Measurements from ENCODE around the gene BMPR1A. TPM values are rescaled to one million over a fixed set of nuclear protein-coding genes. Genes with fewer than 3 reads are reported as not detected.

Gene BMPR1A
- total and polyA plus RNA-seq, 9 of the 15 experiments (the other 6 are each of a cell fraction or from before 2014, with no cell fraction given), result 1.6 to 17.5 (median 9.1) TPM

- no peak overlapping the region for H3K9ac ChIP-seq (ENCODE audit: insufficient read depth in 1 of 2, low read depth in 2 of 2, low read length in 2 of 2)
- intact Hi-C loops (cut with micrococcal nuclease) (no loop called here), in situ Hi-C loops (cut with MboI) (no loop called here)
- H3K27me3 ChIP-seq (ENCODE audit: control insufficient read depth in 2 of 2, insufficient read depth in 2 of 2, low read length in 2 of 2), result no peaks in the 10 kb centered on the region
- H3K79me2 ChIP-seq (ENCODE audit: control insufficient read depth, insufficient read depth, low read length), result no peaks in the 10 kb centered on the region
- H3K4me2 ChIP-seq (ENCODE audit: insufficient read depth, low read length), result no peak overlapping the region
- no peak for DNase-seq (ENCODE audit: extremely low read depth in 1 of 4, low spot score in 3 of 4)
- no peak overlapping the region for H2AFZ ChIP-seq (ENCODE audit: low read depth, low read length)
- FAIRE-seq, result no peak
- POLR2A ChIA-PET, result no interaction called here
- no peak for TF ChIP-seq ZNF551 (CRISPR knock-in tag; IDR thresholded peaks at IDR 0.05)
- TF ChIP-seq KLF13 (tag; IDR thresholded peaks at IDR 0.05; ENCODE audit: borderline replicate concordance, low read depth), result no peak
- TF ChIP-seq ZNF197 (CRISPR knock-in tag; IDR thresholded peaks at IDR 0.05; ENCODE audit: low read depth), result no peak
- TF ChIP-seq MYNN (IDR thresholded peaks at IDR 0.05), result no peak
- TF ChIP-seq MYNN (CRISPR knock-in tag; IDR thresholded peaks at IDR 0.05), result no peak
- TF ChIP-seq MTF1 (CRISPR knock-in tag; IDR thresholded peaks at IDR 0.05; ENCODE audit: borderline replicate concordance), result no peak
- WGBS (ENCODE audit: insufficient coverage, low coverage, missing lambda C conversion rate), result 69% methylated on average over 2 of the region's 2 CpGs
- H4K20me1 ChIP-seq (replicated peaks; ENCODE audit: control insufficient read depth, insufficient read depth, low read length), result no peaks in the 10 kb centered on the region
- H3K9me3 ChIP-seq (replicated peaks; ENCODE audit: control insufficient read depth, insufficient read depth, low read depth, low read length), result no peaks in the 10 kb centered on the region
- no peak overlapping the region for H3K27ac ChIP-seq (ENCODE audit: extremely low read depth, low read depth, low read length)
- H3K9me1 ChIP-seq (ENCODE audit: control insufficient read depth, insufficient read depth, low read length), result no peaks in the 10 kb centered on the region
- peaks cover 0 to 7% of the 10 kb centered on the region in 2 experiments; a peak in 3 of 5 replicates for H3K4me1 ChIP-seq (replicated peaks in 1 of 2; ENCODE audit: control insufficient read depth in 2 of 2, insufficient read depth in 2 of 2, low read length in 2 of 2)
- no peaks in the 10 kb centered on the region for H3K36me3 ChIP-seq (ENCODE audit: control insufficient read depth, insufficient read depth, low read length)
- H3K4me3 ChIP-seq, result no peak overlapping the region
- CTCF ChIA-PET (ENCODE audit: low intra/inter-chr PET ratio), result no interaction called here
- ATAC-seq, result no peak
- BruUV-seq (replicated peaks), result no TSS peak
Observed at GRCh38 chr10:86723009-86723408, 33.4 kb upstream of the BMPR1A start.

- CTCF ChIA-PET (ENCODE audit: low intra/inter-chr PET ratio), result no interaction called here
- BruUV-seq (replicated peaks), result no TSS peak
- Histone ChIP-seq H3K4me1 (replicated peaks in 1 of 2; ENCODE audit: control insufficient read depth in 2 of 2, insufficient read depth in 2 of 2, low read length in 2 of 2) (peaks cover 0 to 7% of the 10 kb centered on the region in 2 experiments; a peak in 3 of 5 replicates), H3K27me3 (ENCODE audit: control insufficient read depth in 2 of 2, insufficient read depth in 2 of 2, low read length in 2 of 2) (no peaks in the 10 kb centered on the region), H3K79me2 (ENCODE audit: control insufficient read depth, insufficient read depth, low read length) (no peaks in the 10 kb centered on the region), H3K9me3 (replicated peaks; ENCODE audit: control insufficient read depth, insufficient read depth, low read depth, low read length) (no peaks in the 10 kb centered on the region), H3K36me3 (ENCODE audit: control insufficient read depth, insufficient read depth, low read length) (no peaks in the 10 kb centered on the region), H3K9me1 (ENCODE audit: control insufficient read depth, insufficient read depth, low read length) (no peaks in the 10 kb centered on the region), H3K4me3 (no peak overlapping the region), H3K4me2 (ENCODE audit: insufficient read depth, low read length) (no peak overlapping the region), H3K27ac (ENCODE audit: extremely low read depth, low read depth, low read length) (no peak overlapping the region), H2AFZ (ENCODE audit: low read depth, low read length) (no peak overlapping the region), H4K20me1 (replicated peaks; ENCODE audit: control insufficient read depth, insufficient read depth, low read length) (no peaks in the 10 kb centered on the region), H3K9ac (ENCODE audit: insufficient read depth in 1 of 2, low read depth in 2 of 2, low read length in 2 of 2) (no peak overlapping the region)
- POLR2A ChIA-PET, result no interaction called here
- TF ChIP-seq MXI1 (IDR thresholded peaks at IDR 0.05; ENCODE audit: low read depth, low read length) (no peak), ZBTB43 (CRISPR knock-in tag; IDR thresholded peaks at IDR 0.05) (no peak), RBM34 (IDR thresholded peaks at IDR 0.05; ENCODE audit: borderline replicate concordance, insufficient read depth, low read length) (no peak), MXD1 (CRISPR knock-in tag; IDR thresholded peaks at IDR 0.05; ENCODE audit: borderline replicate concordance, poor library complexity, severe bottlenecking) (no peak), ZNF124 (CRISPR knock-in tag; IDR thresholded peaks at IDR 0.05) (no peak)
- 89% methylated on average over 6 of the region's 6 CpGs for WGBS (ENCODE audit: insufficient coverage, low coverage, missing lambda C conversion rate)
- intact Hi-C loops (cut with micrococcal nuclease) (no loop called here), in situ Hi-C loops (cut with MboI) (no loop called here)
- DNase-seq (ENCODE audit: extremely low read depth in 1 of 4, low spot score in 3 of 4) (no peak), ATAC-seq (no peak), FAIRE-seq (no peak)
Observed at GRCh38 chr10:86724445-86724844, 32.0 kb upstream of the BMPR1A start.

All from K562 (cell line).